Upper lobe of right lung (tissue), 1 donor: ENCODE measurements around the gene PTK7. TPM values are rescaled to one million over a fixed set of nuclear protein-coding genes. Genes with fewer than 3 reads are reported as not detected.

Experiments
- ATAC-seq: fragments of 200-7000 bp; cut with Tn5 transposase; one replicate; pipeline ENCODE4 v1.9.1; 2020; ENCODE audit warnings: mild to moderate bottlenecking, moderate library complexity
- DNase-seq: peaks from one replicate; pipeline ENCODE4 v3.0.0-alpha.2; 2020
- H3K27ac ChIP-seq: fragments of 200-600 bp; one replicate; pipeline ENCODE4 v1.8.0; 2022
- H3K27me3 ChIP-seq: fragments of 200-600 bp; one replicate; pipeline ENCODE4 v1.8.0; 2022; ENCODE audit warnings: mild to moderate bottlenecking
- H3K36me3 ChIP-seq: fragments of 200-600 bp; one replicate; pipeline ENCODE4 v1.8.0; 2022
- H3K4me1 ChIP-seq: fragments of 200-600 bp; one replicate; pipeline ENCODE4 v1.8.0; 2022
- H3K4me3 ChIP-seq: fragments of 200-600 bp; one replicate; pipeline ENCODE4 v1.8.0; 2022; ENCODE audit warnings: mild to moderate bottlenecking
- H3K9me3 ChIP-seq: fragments of 200-600 bp; one replicate; pipeline ENCODE4 v1.8.0; 2022
- CTCF ChIP-seq: fragments of 200-600 bp; IDR thresholded peaks from one replicate; pipeline ENCODE4 v1.8.0; 2022; ENCODE audit warnings: antibody characterized with exemption
- intact Hi-C: fragments of 100-400 bp; cut with DNase I; formaldehyde crosslinking; loops from one replicate; pipeline ENCODE4 v1.11.0; 2022
- total RNA-seq: library from RNA; stranded (reverse); fragmentation: NEBNext Ultra II Directional; extraction: Animal tissue kit (Norgen Biotek cat#: 25700); gene quantifications from one replicate; pipeline ENCODE4 v1.2.1, GENCODE V29; 2021
- donor health status: DM: no; HTN: yes; CAD: no; lungs with severe emphysema.

Gene PTK7
- total RNA-seq, 1 donor from 2014 or later: 97.1 TPM

- no peaks in the 10 kb centered on the region for H3K36me3 ChIP-seq
- TF ChIP-seq CTCF: no peak
- ATAC-seq: no peak
- no peaks in the 10 kb centered on the region for H3K27me3 ChIP-seq
- no peak overlapping the region for H3K4me3 ChIP-seq
- H3K4me1 ChIP-seq: peaks cover 43% of the 10 kb centered on the region
- H3K9me3 ChIP-seq: no peaks in the 10 kb centered on the region
- DNase-seq: no peak
- intact Hi-C loops: no loop called here
- H3K27ac ChIP-seq: peak overlapping the region; percentile 77
Measured at GRCh38 chr6:43097098-43097489, 21.0 kb downstream of the PTK7 start.

GRCh38 chr6:43097502-43097901 lies 21.4 kb downstream of the PTK7 start:
- ATAC-seq: no peak
- Histone ChIP-seq H3K4me3 (no peak overlapping the region), H3K27me3 (no peaks in the 10 kb centered on the region), H3K36me3 (no peaks in the 10 kb centered on the region), H3K27ac (peak overlapping the region; percentile 77), H3K9me3 (no peaks in the 10 kb centered on the region), H3K4me1 (peaks cover 43% of the 10 kb centered on the region)
- DNase-seq: no peak
- no peak for TF ChIP-seq CTCF
- intact Hi-C loops: no loop called here

- no peak for ATAC-seq
- TF ChIP-seq CTCF: no peak
- no peak for DNase-seq
- Histone ChIP-seq H3K36me3 (no peaks in the 10 kb centered on the region), H3K9me3 (no peaks in the 10 kb centered on the region), H3K4me1 (peaks cover 12% of the 10 kb centered on the region), H3K27me3 (no peaks in the 10 kb centered on the region), H3K4me3 (no peak overlapping the region), H3K27ac (no peak overlapping the region)
- intact Hi-C loops: no loop called here
Measured at GRCh38 chr6:43101497-43101896, 25.4 kb downstream of the PTK7 start.

GRCh38 chr6:43103253-43103876 lies 27.3 kb downstream of the PTK7 start:
- TF ChIP-seq CTCF: no peak

GRCh38 chr6:43105538-43106222 lies 29.6 kb downstream of the PTK7 start:
- no peak for ATAC-seq
- H3K27me3 ChIP-seq: no peaks in the 10 kb centered on the region
- no peaks in the 10 kb centered on the region for H3K4me1 ChIP-seq
- no peak overlapping the region for H3K4me3 ChIP-seq
- intact Hi-C loops: no loop called here
- H3K27ac ChIP-seq: no peak overlapping the region
- DNase-seq: no peak
- H3K36me3 ChIP-seq: no peaks in the 10 kb centered on the region
- TF ChIP-seq CTCF: no peak
- no peaks in the 10 kb centered on the region for H3K9me3 ChIP-seq

More at GRCh38 chr6:43103253-43103876, 27.3 kb downstream of the PTK7 start:
- DNase-seq (no peak), ATAC-seq (no peak)
- no peaks in the 10 kb centered on the region for H3K36me3 ChIP-seq
- no peak overlapping the region for H3K4me3 ChIP-seq
- H3K9me3 ChIP-seq: no peaks in the 10 kb centered on the region
- no peaks in the 10 kb centered on the region for H3K27me3 ChIP-seq
- no peaks in the 10 kb centered on the region for H3K4me1 ChIP-seq
- intact Hi-C loops: no loop called here
- no peak overlapping the region for H3K27ac ChIP-seq
